Endothelial cell (in vitro differentiated cells): ENCODE results near the gene COL5A1. TPM values are rescaled to one million over a fixed set of nuclear protein-coding genes. Genes with fewer than 3 reads are reported as not detected.

Source experiments
- DNase-seq: peaks from one replicate; pipeline ENCODE4 v3.0.0; 2021; ENCODE audit warnings: low spot score
- H3K27ac Mint-ChIP-seq: one replicate; pipeline ENCODE4 v1.8.0; 2021; ENCODE audit warnings: mixed read lengths, inconsistent platforms; ENCODE audit not compliant: unreplicated experiment
- H3K27me3 Mint-ChIP-seq: one replicate; pipeline ENCODE4 v1.8.0; 2021; ENCODE audit warnings: mild to moderate bottlenecking, moderate library complexity, mixed read lengths, inconsistent platforms; ENCODE audit not compliant: unreplicated experiment
- H3K36me3 Mint-ChIP-seq: one replicate; pipeline ENCODE4 v1.8.0; 2021; ENCODE audit warnings: mild to moderate bottlenecking, low read depth, mixed read lengths, inconsistent platforms; ENCODE audit not compliant: unreplicated experiment
- H3K4me1 Mint-ChIP-seq: one replicate; pipeline ENCODE4 v1.8.0; 2021; ENCODE audit warnings: mild to moderate bottlenecking, mixed read lengths, inconsistent platforms; ENCODE audit not compliant: unreplicated experiment
- H3K4me3 Mint-ChIP-seq: one replicate; pipeline ENCODE4 v1.8.0; 2021; ENCODE audit warnings: mild to moderate bottlenecking, mixed read lengths, inconsistent platforms; ENCODE audit not compliant: unreplicated experiment
- H3K9me3 Mint-ChIP-seq: one replicate; pipeline ENCODE4 v1.8.0; 2021; ENCODE audit warnings: mixed read lengths, inconsistent platforms; ENCODE audit not compliant: unreplicated experiment
- CTCF ChIP-seq: fragments of 200-600 bp; sonication (generic); IDR thresholded peaks from one replicate; pipeline ENCODE4 v1.5.0; 2021; ENCODE audit warnings: antibody characterized with exemption; ENCODE audit not compliant: unreplicated experiment
- total RNA-seq: library from RNA; stranded (reverse); fragmentation: NEBNext Ultra II Directional; extraction: Animal tissue kit (Norgen Biotek cat#: 25700); gene quantifications from one replicate; pipeline ENCODE4 v1.2.1, GENCODE V29; 2021; ENCODE audit not compliant: unreplicated experiment

Gene COL5A1
- total RNA-seq, 1 donor from 2014 or later: 24.3 TPM

GRCh38 chr9:134670851-134671281 lies 29.3 kb downstream of the COL5A1 start:
- H3K4me3 Mint-ChIP-seq: no peak overlapping the region
- no peaks in the 10 kb centered on the region for H3K4me1 Mint-ChIP-seq
- no peaks in the 10 kb centered on the region for H3K9me3 Mint-ChIP-seq
- H3K27ac Mint-ChIP-seq: no peak overlapping the region
- no peak for DNase-seq
- no peaks in the 10 kb centered on the region for H3K36me3 Mint-ChIP-seq
- H3K27me3 Mint-ChIP-seq: no peaks in the 10 kb centered on the region
- TF ChIP-seq CTCF: no peak

GRCh38 chr9:134671341-134672113 lies 29.9 kb downstream of the COL5A1 start:
- DNase-seq: no peak
- Mint-ChIP-seq H3K36me3 (no peaks in the 10 kb centered on the region), H3K9me3 (no peaks in the 10 kb centered on the region), H3K27me3 (peaks cover under 1% of the 10 kb centered on the region), H3K27ac (no peak overlapping the region), H3K4me3 (no peak overlapping the region), H3K4me1 (no peaks in the 10 kb centered on the region)
- no peak for TF ChIP-seq CTCF

- no peaks in the 10 kb centered on the region for H3K36me3 Mint-ChIP-seq
- H3K27ac Mint-ChIP-seq: no peak overlapping the region
- H3K27me3 Mint-ChIP-seq: peaks cover 5% of the 10 kb centered on the region
- peaks cover 2% of the 10 kb centered on the region for H3K4me1 Mint-ChIP-seq
- H3K4me3 Mint-ChIP-seq: no peak overlapping the region
- no peak for TF ChIP-seq CTCF
- no peaks in the 10 kb centered on the region for H3K9me3 Mint-ChIP-seq
- no peak for DNase-seq
Observed at GRCh38 chr9:134676361-134676760, 34.8 kb downstream of the COL5A1 start.

- peaks cover 2% of the 10 kb centered on the region for H3K4me1 Mint-ChIP-seq
- no peak for TF ChIP-seq CTCF
- peaks cover 5% of the 10 kb centered on the region for H3K27me3 Mint-ChIP-seq
- no peak overlapping the region for H3K4me3 Mint-ChIP-seq
- no peak overlapping the region for H3K27ac Mint-ChIP-seq
- DNase-seq: no peak
- H3K9me3 Mint-ChIP-seq: no peaks in the 10 kb centered on the region
- H3K36me3 Mint-ChIP-seq: no peaks in the 10 kb centered on the region
Observed at GRCh38 chr9:134676886-134677285, 35.3 kb downstream of the COL5A1 start.

GRCh38 chr9:134677743-134678142 lies 36.1 kb downstream of the COL5A1 start:
- Mint-ChIP-seq H3K36me3 (no peaks in the 10 kb centered on the region), H3K27me3 (peaks cover 5% of the 10 kb centered on the region), H3K9me3 (no peaks in the 10 kb centered on the region), H3K4me3 (no peak overlapping the region), H3K27ac (no peak overlapping the region), H3K4me1 (peaks cover 2% of the 10 kb centered on the region)
- TF ChIP-seq CTCF: no peak
- no peak for DNase-seq
